ENCODE measurements around the gene GID8. TPM values are rescaled to one million over a fixed set of nuclear protein-coding genes. Genes with fewer than 3 reads are reported as not detected.

Gene GID8
- total and polyA plus RNA-seq, 9 of the 15 experiments (the other 6 are each of a cell fraction or from before 2014, with no cell fraction given): 7.5 to 31.6 (median 22.2) TPM

DNA sequence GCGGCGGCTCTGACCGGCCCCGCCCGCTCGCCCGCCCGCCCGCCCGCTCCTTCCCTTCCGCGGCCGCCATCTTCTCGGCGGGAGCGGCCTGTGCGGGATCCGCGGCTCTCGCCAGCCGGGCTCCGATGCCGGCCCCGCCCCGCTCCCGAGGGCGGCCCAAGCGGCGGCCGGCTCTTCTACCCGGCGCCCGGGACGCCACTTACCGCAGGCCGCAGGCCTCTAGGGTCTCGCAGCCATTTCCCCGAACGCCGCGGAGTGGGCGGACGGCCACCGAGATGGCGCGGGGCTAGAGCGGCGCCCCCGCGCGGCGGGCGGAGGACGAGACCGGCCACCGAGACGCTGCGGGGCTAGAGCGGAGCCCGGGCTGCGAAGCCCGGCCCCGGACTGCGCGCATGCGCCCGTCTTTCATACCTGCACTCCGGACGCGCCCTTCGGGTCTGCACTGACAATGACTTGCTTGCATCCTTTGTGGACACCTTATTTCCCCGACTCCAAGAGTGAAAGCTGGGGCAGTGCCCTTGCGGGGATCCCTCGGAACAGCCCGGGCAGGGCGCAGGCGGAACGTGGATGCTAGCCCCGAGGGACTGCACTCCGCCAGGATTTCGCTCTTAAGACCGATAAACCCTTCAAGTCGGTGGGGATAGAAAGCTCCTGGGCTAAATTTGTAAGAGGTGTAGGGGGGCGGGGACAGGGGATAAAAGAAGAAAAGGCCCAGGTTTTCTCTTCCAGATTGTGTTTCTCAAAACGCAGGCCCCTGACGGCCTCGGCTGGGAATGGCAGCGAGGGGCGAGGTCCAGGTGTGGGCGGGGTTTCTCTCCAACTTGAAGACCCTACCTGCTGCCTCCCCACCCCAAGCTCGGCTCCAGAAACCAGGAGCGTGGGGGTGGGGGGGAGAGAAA is 11.5 kb upstream of the GID8 start, which contains the start of gene DIDO1 (continued):
- TF ChIP-seq, protein P1, sequence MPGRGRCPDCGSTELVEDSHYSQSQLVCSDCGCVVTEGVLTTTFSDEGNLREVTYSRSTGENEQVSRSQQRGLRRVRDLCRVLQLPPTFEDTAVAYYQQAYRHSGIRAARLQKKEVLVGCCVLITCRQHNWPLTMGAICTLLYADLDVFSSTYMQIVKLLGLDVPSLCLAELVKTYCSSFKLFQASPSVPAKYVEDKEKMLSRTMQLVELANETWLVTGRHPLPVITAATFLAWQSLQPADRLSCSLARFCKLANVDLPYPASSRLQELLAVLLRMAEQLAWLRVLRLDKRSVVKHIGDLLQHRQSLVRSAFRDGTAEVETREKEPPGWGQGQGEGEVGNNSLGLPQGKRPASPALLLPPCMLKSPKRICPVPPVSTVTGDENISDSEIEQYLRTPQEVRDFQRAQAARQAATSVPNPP (IDR thresholded peaks at IDR 0.05; ENCODE audit: borderline replicate concordance, insufficient read depth, insufficient read length): no peak
- TF ChIP-seq, protein P2, sequence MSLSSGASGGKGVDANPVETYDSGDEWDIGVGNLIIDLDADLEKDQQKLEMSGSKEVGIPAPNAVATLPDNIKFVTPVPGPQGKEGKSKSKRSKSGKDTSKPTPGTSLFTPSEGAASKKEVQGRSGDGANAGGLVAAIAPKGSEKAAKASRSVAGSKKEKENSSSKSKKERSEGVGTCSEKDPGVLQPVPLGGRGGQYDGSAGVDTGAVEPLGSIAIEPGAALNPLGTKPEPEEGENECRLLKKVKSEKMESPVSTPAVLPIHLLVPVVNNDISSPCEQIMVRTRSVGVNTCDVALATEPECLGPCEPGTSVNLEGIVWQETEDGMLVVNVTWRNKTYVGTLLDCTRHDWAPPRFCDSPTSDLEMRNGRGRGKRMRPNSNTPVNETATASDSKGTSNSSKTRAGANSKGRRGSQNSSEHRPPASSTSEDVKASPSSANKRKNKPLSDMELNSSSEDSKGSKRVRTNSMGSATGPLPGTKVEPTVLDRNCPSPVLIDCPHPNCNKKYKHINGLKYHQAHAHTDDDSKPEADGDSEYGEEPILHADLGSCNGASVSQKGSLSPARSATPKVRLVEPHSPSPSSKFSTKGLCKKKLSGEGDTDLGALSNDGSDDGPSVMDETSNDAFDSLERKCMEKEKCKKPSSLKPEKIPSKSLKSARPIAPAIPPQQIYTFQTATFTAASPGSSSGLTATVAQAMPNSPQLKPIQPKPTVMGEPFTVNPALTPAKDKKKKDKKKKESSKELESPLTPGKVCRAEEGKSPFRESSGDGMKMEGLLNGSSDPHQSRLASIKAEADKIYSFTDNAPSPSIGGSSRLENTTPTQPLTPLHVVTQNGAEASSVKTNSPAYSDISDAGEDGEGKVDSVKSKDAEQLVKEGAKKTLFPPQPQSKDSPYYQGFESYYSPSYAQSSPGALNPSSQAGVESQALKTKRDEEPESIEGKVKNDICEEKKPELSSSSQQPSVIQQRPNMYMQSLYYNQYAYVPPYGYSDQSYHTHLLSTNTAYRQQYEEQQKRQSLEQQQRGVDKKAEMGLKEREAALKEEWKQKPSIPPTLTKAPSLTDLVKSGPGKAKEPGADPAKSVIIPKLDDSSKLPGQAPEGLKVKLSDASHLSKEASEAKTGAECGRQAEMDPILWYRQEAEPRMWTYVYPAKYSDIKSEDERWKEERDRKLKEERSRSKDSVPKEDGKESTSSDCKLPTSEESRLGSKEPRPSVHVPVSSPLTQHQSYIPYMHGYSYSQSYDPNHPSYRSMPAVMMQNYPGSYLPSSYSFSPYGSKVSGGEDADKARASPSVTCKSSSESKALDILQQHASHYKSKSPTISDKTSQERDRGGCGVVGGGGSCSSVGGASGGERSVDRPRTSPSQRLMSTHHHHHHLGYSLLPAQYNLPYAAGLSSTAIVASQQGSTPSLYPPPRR (CRISPR knock-in tag; IDR thresholded peaks at IDR 0.05; ENCODE audit: borderline replicate concordance): no peak
- TF ChIP-seq ATF7 (IDR thresholded peaks at IDR 0.05): peak; percentile 53; the same call in 1 of the 2 replicates
- no peak for TF ChIP-seq POLR2B (IDR thresholded peaks at IDR 0.05; ENCODE audit: low read depth, partially characterized antibody)
- TF ChIP-seq YY1 (IDR thresholded peaks at IDR 0.05; ENCODE audit: borderline replicate concordance in 1 of 3, control insufficient read depth in 1 of 3, extremely low read depth in 1 of 3, insufficient read depth in 3 of 3, insufficient read length in 1 of 3, insufficient replicate concordance in 2 of 3, low read depth in 1 of 3, low read length in 2 of 3): peak; percentile 48 to 91 (median 89)
- TF ChIP-seq TAF1 (IDR thresholded peaks at IDR 0.05; ENCODE audit: control insufficient read depth, extremely low read depth, insufficient read depth, low read length, severe bottlenecking): peak; percentile 89
- TF ChIP-seq, protein P3, sequence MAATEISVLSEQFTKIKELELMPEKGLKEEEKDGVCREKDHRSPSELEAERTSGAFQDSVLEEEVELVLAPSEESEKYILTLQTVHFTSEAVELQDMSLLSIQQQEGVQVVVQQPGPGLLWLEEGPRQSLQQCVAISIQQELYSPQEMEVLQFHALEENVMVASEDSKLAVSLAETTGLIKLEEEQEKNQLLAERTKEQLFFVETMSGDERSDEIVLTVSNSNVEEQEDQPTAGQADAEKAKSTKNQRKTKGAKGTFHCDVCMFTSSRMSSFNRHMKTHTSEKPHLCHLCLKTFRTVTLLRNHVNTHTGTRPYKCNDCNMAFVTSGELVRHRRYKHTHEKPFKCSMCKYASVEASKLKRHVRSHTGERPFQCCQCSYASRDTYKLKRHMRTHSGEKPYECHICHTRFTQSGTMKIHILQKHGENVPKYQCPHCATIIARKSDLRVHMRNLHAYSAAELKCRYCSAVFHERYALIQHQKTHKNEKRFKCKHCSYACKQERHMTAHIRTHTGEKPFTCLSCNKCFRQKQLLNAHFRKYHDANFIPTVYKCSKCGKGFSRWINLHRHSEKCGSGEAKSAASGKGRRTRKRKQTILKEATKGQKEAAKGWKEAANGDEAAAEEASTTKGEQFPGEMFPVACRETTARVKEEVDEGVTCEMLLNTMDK (IDR thresholded peaks at IDR 0.05; ENCODE audit: borderline replicate concordance, insufficient read depth, low read depth, low read length, poor library complexity, severe bottlenecking): peak; percentile 71
- TF ChIP-seq TOE1 (IDR thresholded peaks at IDR 0.05; ENCODE audit: borderline replicate concordance): no peak
- TF ChIP-seq TOE1 (CRISPR knock-in tag; IDR thresholded peaks at IDR 0.05; ENCODE audit: borderline replicate concordance, low read depth): no peak
- no peak for TF ChIP-seq ZNF175 (CRISPR knock-in tag; IDR thresholded peaks at IDR 0.05; ENCODE audit: low read depth)
- TF ChIP-seq SP1 (CRISPR knock-in tag; IDR thresholded peaks at IDR 0.05): peak; percentile 30; the same call in 1 of the 2 replicates
- TF ChIP-seq, protein P4, sequence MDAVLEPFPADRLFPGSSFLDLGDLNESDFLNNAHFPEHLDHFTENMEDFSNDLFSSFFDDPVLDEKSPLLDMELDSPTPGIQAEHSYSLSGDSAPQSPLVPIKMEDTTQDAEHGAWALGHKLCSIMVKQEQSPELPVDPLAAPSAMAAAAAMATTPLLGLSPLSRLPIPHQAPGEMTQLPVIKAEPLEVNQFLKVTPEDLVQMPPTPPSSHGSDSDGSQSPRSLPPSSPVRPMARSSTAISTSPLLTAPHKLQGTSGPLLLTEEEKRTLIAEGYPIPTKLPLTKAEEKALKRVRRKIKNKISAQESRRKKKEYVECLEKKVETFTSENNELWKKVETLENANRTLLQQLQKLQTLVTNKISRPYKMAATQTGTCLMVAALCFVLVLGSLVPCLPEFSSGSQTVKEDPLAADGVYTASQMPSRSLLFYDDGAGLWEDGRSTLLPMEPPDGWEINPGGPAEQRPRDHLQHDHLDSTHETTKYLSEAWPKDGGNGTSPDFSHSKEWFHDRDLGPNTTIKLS (IDR thresholded peaks at IDR 0.05; ENCODE audit: borderline replicate concordance, low read depth): peak; percentile 89; the same call in 1 of the 2 replicates
- no peak for TF ChIP-seq MEF2A (IDR thresholded peaks at IDR 0.05; ENCODE audit: control insufficient read depth, low read depth, low read length)
